GM06990 (cell line): Measurements from ENCODE around the gene PTPN14.

Experiments
- DNase-seq: peaks from one replicate; pipeline ENCODE4 v3.0.0-alpha.2; 2011; ENCODE audit not compliant: insufficient read length; ENCODE audit errors: extremely low read depth
- H3K27me3 ChIP-seq: replicated peaks from 2 replicates; pipeline ENCODE4 v1.6.0; 2011; ENCODE audit warnings: low read length; ENCODE audit not compliant: control insufficient read depth, insufficient read depth
- H3K36me3 ChIP-seq: 2 replicates; pipeline ENCODE4 v1.5.1; 2011; ENCODE audit warnings: low read length; ENCODE audit not compliant: control insufficient read depth, insufficient read depth
- H3K4me3 ChIP-seq: replicated peaks from 2 replicates; pipeline ENCODE4 v1.5.1; 2011; ENCODE audit warnings: low read depth, mild to moderate bottlenecking, control low read depth, low read length
- CTCF ChIP-seq: IDR thresholded peaks from 2 replicates; pipeline ENCODE4 v1.5.1; 2011; ENCODE audit warnings: low read length, control low read depth, mild to moderate bottlenecking, inconsistent platforms; ENCODE audit not compliant: insufficient read depth, poor library complexity, severe bottlenecking

Gene PTPN14

DNA sequence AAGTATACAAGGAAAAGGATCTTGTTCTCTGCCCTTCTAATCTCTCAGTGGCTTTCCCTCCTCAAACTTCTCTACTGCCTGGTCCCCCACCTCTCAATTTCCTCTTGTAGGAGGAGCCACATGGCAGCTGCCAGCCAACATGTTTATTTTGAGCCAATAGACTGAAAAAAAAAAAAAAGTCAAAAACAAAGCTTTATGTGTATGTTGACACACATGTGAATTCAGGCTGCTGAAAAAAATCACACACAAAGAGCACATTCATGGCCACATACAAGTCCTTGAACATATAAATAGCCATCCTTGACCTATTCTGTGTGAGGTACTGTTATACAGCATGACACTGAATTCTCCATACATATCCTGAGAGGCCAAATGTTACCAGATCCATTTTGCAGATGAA is 3.7 kb downstream of the PTPN14 start:
- no peak for TF ChIP-seq CTCF
- H3K27me3 ChIP-seq: no peaks in the 10 kb centered on the region; the same call in none of the 2 replicates
- H3K4me3 ChIP-seq: no peak overlapping the region

GRCh38 chr1:214546886-214547641 is 4.3 kb downstream of the PTPN14 start:
- no peaks in the 10 kb centered on the region; the same call in none of the 2 replicates for H3K27me3 ChIP-seq
- no peak for DNase-seq
- no peaks in the 10 kb centered on the region for H3K36me3 ChIP-seq
- TF ChIP-seq CTCF: no peak
- no peak overlapping the region for H3K4me3 ChIP-seq

More for the DNA sequence above, 3.7 kb downstream of the PTPN14 start:
- no peaks in the 10 kb centered on the region for H3K36me3 ChIP-seq
- DNase-seq: no peak

DNA sequence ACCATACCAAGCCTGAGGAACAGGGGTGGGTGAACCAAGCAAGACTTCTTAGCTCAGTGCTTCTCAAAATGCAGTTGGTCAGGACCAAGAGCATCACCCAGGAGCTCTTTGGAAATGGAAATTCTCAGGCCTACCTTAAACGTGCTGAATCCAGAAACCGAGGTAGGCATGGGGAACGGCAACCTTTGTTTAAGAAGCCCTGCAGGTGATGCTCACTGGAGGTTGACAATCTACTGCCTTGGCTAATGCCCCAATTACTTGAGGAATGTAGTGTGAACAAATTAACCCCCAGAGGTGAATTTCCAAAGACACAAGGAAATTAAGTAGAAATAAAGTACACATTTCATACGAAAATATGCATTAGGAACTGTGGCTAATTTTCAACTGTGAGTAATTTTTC is 5.3 kb downstream of the PTPN14 start:
- TF ChIP-seq CTCF: no peak
- Histone ChIP-seq H3K36me3 (no peaks in the 10 kb centered on the region), H3K27me3 (no peaks in the 10 kb centered on the region; the same call in 1 of the 2 replicates), H3K4me3 (no peak overlapping the region)
- no peak for DNase-seq

GRCh38 chr1:214545293-214545692 is 6.1 kb downstream of the PTPN14 start:
- TF ChIP-seq CTCF: no peak
- H3K27me3 ChIP-seq: no peaks in the 10 kb centered on the region; the same call in 1 of the 2 replicates
- no peak for DNase-seq

DNA sequence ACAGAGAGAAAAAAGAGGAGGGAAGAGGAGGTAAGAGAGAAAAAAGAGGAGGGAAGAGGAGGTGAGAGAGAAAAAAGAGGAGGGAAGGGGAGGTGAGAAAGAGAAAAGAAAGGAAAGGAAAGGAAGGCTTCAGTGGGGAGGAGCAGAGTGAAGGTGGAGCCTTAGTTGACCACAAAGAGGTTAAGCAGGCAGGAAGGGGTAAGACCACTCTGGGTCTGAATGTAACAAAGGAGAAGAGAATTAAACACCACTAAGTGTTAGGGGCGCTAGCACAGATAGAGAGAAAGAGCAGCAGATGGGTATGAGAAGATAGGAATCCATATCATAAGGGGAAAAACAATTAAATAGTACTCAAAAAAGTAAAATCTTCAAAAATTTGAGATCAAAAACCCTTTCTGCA is 6.6 kb downstream of the PTPN14 start:
- Histone ChIP-seq H3K36me3 (no peaks in the 10 kb centered on the region), H3K4me3 (no peak overlapping the region), H3K27me3 (no peaks in the 10 kb centered on the region; the same call in 1 of the 2 replicates)
- no peak for DNase-seq
- no peak for TF ChIP-seq CTCF

More at GRCh38 chr1:214545293-214545692, 6.1 kb downstream of the PTPN14 start:
- H3K36me3 ChIP-seq: no peaks in the 10 kb centered on the region
- no peak overlapping the region for H3K4me3 ChIP-seq
